Iris pigment epithelial cell (primary cell): ENCODE data around the gene PCYT2.

Experiments
- DNase-seq: peaks from one replicate; pipeline ENCODE4 v3.0.0-alpha.2; 2011; ENCODE audit warnings: low read depth

Gene PCYT2

DNA sequence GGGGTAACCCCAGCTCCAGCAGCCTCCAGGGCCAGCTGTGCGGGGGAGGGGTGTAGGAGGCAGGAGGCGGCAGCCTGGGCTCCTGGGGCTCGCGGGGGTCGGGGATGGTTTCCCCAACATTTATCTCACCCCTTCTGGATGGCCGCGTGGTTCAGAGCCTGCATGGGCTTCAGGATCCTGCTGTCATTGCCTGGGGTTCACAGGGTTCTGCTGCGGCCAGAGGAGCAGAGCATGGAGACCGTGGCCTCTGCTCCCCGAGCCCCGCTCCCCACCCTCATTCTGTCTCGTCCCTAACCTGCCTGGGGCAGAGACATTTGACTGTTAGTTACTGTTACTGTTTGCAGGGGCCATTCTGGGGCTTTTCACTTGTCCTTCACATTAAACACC lies 31.0 kb upstream of the PCYT2 start:
- DNase-seq = no peak

DNA sequence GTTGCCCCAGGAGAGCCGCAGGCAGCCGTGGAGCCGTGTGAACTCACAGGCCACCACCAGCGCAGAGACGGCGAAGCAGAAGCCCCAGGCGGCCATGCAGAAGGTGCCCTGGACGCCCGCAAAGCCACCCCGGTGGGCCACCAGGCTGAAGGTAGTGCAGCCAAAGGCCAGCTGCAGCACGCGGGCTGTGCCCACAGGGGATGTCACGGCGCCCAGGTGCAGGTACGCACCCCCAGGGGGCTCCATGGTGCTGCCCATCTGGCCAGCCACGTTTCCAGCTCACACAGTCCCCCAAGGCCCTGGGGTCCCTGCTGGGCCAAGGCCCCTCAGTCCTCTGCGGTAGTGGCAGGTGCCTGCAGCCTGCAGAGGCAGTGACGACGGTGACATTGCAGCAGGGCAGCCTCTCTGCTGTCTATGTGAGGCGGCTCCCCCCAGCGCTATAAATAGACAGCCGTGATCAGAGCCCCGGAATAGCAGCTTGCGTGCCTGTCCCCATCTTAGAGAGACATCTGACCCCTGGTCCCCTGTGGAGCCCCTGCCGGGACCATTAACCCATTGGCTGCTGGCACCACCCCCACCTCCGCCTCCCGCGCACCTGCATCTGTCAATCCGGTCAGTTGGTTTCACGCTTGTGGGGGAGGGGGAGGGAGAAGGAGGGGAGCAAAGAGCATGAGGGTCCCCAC lies 30.4 kb upstream of the PCYT2 start:
- DNase-seq = no peak

GRCh38 chr17:81940538-81941483 lies 29.6 kb upstream of the PCYT2 start:
- DNase-seq = no peak

DNA sequence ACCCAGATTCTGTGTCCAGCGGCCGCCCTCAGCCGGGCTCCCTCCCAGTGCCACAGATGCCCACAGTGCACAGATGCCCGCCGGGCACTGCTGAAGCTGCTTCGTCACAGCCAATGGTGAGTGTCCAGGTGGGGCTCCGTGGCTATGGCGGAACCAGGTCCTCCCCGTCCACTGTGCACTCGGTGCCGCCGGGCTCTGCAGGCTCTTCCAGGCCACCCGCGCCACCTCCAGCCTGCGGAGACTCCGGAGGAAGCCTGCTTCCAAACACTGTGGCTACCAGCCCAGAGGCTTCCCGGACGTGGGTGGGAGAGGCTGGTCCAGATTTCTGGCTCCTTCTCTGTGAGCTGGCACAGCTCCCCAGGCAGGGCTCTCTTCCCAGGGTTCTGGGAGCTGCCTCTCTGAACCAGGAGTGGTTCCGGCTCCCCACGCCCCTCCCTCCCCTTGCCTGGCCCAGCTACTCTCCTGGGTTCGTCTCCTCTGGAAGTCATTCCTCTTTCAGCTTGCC lies 28.7 kb upstream of the PCYT2 start:
- DNase-seq = no peak

- no peak for DNase-seq
Observed at GRCh38 chr17:81939218-81939617, 28.0 kb upstream of the PCYT2 start.

GRCh38 chr17:81935709-81936084 lies 24.5 kb upstream of the PCYT2 start:
- no peak for DNase-seq

GRCh38 chr17:81934850-81935708 lies 23.9 kb upstream of the PCYT2 start:
- DNase-seq = no peak

- DNase-seq = no peak
Observed at GRCh38 chr17:81934098-81934757, 23.0 kb upstream of the PCYT2 start.

GRCh38 chr17:81933178-81933699 lies 22.0 kb upstream of the PCYT2 start:
- no peak for DNase-seq

DNA sequence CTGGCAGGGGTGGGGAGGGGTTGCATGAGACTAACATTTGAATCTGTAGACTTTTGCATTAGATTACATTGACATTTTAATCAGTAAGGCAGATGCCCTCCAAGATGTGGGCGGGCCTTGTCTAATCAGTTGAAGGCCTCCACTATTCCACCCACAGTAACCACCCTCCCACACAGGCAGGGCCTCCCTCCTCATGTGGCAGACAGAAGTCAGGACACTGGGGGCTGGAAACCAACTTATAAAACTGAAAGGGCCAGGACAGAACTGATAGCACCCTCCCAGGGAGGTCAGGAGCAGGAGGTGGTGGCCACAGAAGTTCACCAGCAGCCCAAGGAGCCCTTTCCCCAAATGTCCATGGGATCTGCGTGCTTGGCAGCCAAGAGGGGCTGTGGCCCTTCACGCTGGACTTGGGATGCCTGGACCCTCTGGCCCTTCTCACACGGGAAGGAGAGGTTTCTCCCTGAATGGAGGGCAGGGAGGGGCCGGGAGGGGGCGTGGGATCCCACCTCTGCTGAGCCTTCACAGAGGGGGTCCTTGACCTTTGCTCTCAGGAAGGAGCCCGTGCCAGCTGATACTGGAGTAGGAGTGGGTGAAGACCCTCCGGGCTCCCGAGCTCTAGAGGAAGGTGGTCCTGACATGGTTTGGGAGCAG lies 21.3 kb upstream of the PCYT2 start:
- DNase-seq = no peak

- no peak for DNase-seq
Observed at GRCh38 chr17:81931557-81932332, 20.5 kb upstream of the PCYT2 start.

GRCh38 chr17:81931189-81931556 lies 20.0 kb upstream of the PCYT2 start:
- DNase-seq = no peak

GRCh38 chr17:81930142-81931125 lies 19.2 kb upstream of the PCYT2 start:
- no peak for DNase-seq

DNA sequence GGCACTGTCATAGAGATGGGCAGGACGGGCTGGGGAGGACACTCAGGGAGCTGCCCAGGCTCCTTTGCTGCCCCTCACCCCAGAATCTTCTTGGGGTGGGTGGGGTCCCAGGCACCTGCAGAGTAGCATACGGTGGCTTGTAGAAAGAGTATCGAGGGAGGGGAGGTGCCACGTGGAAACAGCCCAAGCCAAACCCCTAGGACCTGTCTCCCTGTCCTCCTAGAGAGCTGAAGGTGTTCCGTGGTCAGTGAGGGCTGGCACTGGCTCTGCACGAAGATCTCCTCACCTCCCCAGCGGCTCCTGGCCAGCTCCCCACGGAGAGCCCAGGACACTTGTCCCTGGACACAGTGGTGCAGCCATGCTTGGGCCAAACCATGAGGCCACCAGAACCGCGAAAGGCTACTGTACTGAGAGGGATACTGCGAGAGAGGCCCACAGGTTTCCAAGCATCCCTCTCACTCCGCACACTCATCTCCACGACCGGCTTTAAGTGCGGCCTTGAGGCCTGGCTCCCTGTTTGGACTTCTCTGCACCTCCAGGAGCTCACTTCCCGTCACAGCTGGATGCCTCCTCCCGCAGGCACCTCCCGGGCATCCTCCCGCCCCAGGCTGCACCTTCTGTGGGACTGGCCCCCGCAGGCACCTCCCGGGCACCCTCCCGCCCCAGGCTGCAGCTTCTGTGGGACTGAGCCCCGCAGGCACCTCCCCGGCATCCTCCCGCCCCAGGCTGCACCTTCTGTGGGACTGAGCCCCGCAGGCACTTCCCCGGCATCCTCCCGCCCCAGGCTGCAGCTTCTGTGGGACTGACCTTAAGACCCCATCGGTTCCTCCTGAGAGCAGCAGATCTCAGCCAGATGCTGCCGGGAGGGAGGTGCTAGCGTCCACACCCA lies 18.3 kb upstream of the PCYT2 start:
- DNase-seq = no peak

- no peak for DNase-seq
Observed at GRCh38 chr17:81928544-81929252, 17.5 kb upstream of the PCYT2 start.

DNA sequence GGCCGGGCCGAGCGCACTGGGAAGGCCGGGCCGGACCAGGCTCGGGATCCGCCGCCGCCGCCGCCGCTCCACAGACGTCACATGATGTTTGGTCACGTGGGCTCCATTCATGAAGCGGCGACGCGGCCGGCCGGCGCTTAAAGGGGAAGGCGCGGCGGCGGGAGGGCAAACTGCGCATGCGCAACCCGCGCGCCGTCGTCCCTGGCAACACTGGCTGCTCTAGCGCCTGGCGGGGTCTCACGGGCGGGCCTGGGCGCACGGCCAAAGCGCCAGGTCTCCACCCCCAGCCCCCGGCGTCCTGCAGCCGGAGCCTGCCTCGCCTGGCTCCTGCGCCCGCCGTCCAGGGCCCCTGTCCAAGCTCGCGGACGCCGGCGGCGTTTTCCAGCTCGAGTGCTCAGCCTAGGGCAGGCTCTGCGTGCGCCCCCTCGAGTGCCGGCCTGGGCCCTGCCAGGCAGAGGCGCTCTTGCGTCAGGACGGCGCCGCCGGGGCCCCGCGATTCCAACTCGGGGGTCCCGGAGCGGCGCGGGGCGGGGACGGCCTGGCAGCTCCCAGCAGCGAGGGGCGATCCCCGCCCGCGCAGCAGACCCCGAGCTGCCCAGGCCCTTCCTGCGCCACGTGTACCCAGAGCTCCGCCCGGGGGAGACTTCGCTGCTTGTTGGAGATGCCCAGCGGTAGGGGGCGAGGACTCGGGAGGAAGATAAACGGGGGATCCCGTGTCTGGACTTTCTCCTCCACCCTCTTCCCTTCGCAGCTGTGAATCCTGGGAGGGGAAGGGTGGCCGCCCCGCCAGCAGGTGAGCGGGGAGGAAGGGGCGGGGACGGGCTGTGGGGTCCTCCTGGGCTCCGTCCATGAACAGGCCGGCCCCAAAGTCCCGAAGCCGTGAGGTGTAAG lies 16.7 kb upstream of the PCYT2 start, which contains the start of gene MAFG:
TSS of gene MAFG (minus strand) at position 83 of the 891 bp plus-strand sequence. CDS start 4,550 bp downstream, outside the sequence.
- peak; percentile 90 for DNase-seq
